ENCODE results near the gene TLE6. TPM values are rescaled to one million over a fixed set of nuclear protein-coding genes. Genes with fewer than 3 reads are reported as not detected.
"Not testable (repeated sequence)": the region's sequence is repeated elsewhere in the genome, so short reads cannot be mapped to it uniquely, and the experiment has no call there.

TLE6 gene
- 1 to 10 TPM; 2.6 to 3.5 TPM for total RNA-seq

DNA sequence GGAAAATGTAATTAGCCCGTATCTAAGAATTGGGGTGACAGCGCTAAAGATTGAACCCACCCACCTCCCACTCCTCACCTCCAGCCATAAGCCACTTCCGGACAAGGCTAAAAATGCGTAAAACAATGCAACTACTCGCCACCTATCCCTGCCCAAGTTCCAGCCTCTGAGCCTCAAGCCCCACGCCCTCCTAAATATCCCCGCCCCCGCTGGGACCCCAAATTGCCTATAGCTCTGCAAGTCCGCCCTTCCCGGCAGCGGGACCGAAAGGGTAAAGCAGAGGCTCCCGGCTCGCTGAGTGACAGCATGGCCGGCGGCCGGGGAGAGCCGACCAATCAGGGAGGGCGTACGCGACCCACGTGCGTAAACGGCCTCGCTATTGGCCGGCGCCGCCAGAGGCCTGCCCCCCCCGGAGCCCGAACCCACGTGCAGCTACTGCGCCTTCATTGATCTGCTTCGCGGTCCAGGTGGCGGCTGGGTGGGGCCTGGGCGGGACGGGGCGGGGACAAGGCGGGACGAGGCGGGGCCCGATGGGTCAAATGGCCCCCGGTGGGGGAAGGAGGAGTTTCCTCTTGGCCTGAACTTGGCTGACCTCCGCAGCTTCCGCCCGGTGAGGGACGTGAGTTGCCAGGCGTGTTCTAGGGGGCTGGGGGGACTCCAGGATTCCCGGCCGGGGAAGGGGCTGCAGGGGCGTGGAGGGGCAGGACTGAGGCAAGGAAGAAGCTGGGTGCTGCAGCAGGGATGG is at the start of gene TLE6:
TSS of gene TLE6 (plus strand) at position 564 of the 745 bp plus-strand sequence. CDS start 670 bp downstream, outside the sequence.
- Mint-ChIP-seq H3K27ac (peak within 1 kb of the TSS; percentile 63), H3K4me3 (peak within 1 kb of the TSS; percentile 77), H3K4me1 (peaks cover 14% of the 10 kb centered on the region), H3K36me3 (ENCODE audit: low read depth) (no peaks in the 10 kb centered on the region), H3K27me3 (peaks cover 4% of the 10 kb centered on the region), H3K9me3 (ENCODE audit: low read depth) (no peaks in the 10 kb centered on the region)
- CTCF ChIA-PET: interaction anchor here (0.6 to 2.8 kb wide), 6 partner anchors 14 to 133 kb away, joined by 3 to 15 read pairs (median 6); no protein-coding TSS in a partner anchor
- intact Hi-C loops (cut with DNase I, micrococcal nuclease): loop anchor here in 1 of 2 experiments (1.0 to 2.0 kb wide), 11 partner anchors 15 to 308 kb away; partner anchors contain the start of genes GNG7, NCLN, THOP1 and TLE5
- ATAC-seq (peak; percentile 100), DNase-seq (peak; percentile 98)
- POLR2A ChIA-PET: no interaction called here

DNA sequence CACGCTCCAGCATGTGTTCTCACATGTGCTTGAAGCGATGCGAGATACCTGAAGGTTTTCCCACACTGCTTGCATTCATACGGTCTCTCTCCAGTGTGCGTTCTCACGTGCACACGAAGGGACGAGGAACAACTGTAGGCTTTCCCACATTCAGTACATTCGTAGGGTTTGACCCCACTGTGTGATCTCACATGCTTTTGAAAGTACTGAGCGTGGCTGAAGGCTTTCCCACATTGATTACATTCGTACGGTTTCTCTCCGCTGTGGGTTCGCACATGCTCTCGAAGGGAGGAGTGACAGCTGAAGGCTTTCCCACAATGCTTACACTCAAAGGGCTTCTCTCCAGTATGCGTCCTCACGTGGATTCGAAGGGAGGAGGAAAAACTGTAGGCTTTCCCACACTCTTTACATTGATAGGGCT is 43.9 kb upstream of the TLE6 start:
- Mint-ChIP-seq H3K36me3 (ENCODE audit: low read depth) (peaks cover 65% of the 10 kb centered on the region), H3K4me1 (no peaks in the 10 kb centered on the region), H3K27me3 (no peaks in the 10 kb centered on the region), H3K27ac (no peak overlapping the region), H3K9me3 (ENCODE audit: low read depth) (peaks cover 25% of the 10 kb centered on the region), H3K4me3 (no peak overlapping the region)
- intact Hi-C loops (cut with DNase I, micrococcal nuclease): loop anchor here in 1 of 2 experiments (1.0 kb wide), 1 partner anchor 99 kb away; no protein-coding TSS in a partner anchor
- ChIA-PET CTCF (no interaction called here), POLR2A (no interaction called here)
- ATAC-seq (no peak), DNase-seq (no peak)

GRCh38 chr19:2935863-2936262 is 41.5 kb upstream of the TLE6 start:
- Mint-ChIP-seq H3K36me3 (ENCODE audit: low read depth) (peaks cover 68% of the 10 kb centered on the region), H3K9me3 (ENCODE audit: low read depth) (peaks cover 21% of the 10 kb centered on the region)
- DNase-seq; H3K27me3 Mint-ChIP-seq; H3K4me3 Mint-ChIP-seq; CTCF ChIA-PET; H3K4me1 Mint-ChIP-seq; ATAC-seq; H3K27ac Mint-ChIP-seq; POLR2A ChIA-PET; intact Hi-C loops (cut with DNase I, micrococcal nuclease): not testable (repeated sequence)

GRCh38 chr19:2942928-2943640 is 34.3 kb upstream of the TLE6 start:
- H3K36me3 Mint-ChIP-seq (ENCODE audit: low read depth): peaks cover 11% of the 10 kb centered on the region
- DNase-seq (no peak), ATAC-seq (no peak)
- H3K9me3 Mint-ChIP-seq (ENCODE audit: low read depth): no peaks in the 10 kb centered on the region
- H3K27me3 Mint-ChIP-seq: no peaks in the 10 kb centered on the region
- H3K4me3 Mint-ChIP-seq: peak overlapping the region; percentile 83
- H3K4me1 Mint-ChIP-seq: peaks cover 22% of the 10 kb centered on the region
- no peak overlapping the region for H3K27ac Mint-ChIP-seq
- intact Hi-C loops (cut with DNase I, micrococcal nuclease): loop anchor here in 1 of 2 experiments (5.0 kb wide), 1 partner anchor 41 kb away; the partner anchor contains the start of gene ZNF57
- ChIA-PET CTCF (interaction anchor here (0.6 to 1.1 kb wide), 2 partner anchors 35 to 201 kb away, joined by 3 read pairs; no protein-coding TSS in a partner anchor), POLR2A (no interaction called here)

DNA sequence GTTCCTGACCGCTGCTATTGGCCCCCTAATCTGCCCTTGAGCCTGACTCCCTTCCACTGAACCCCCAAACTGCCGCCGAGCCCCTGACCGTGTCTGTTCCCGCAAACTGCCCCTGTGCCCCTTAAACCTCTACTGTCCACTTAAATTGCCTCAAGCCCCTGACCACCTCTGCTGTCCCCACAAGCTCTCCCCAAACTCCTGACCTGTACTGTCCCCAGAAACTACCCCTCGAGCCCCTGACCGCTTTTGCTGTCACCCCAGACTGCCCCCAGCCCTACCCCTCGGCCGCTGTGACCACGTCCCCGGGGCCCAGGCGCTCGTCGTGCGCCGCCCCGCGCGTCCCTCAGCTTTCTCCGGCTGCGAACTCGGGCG is 33.0 kb upstream of the TLE6 start:
- DNase-seq: no peak
- Mint-ChIP-seq H3K27me3 (no peaks in the 10 kb centered on the region), H3K9me3 (ENCODE audit: low read depth) (no peaks in the 10 kb centered on the region), H3K27ac (no peak overlapping the region), H3K4me1 (peaks cover 29% of the 10 kb centered on the region), H3K4me3 (peak overlapping the region; percentile 83), H3K36me3 (ENCODE audit: low read depth) (peaks cover 6% of the 10 kb centered on the region)
- intact Hi-C loops (cut with DNase I, micrococcal nuclease): loop anchor here (2.0 to 5.0 kb wide), 2 partner anchors 42 to 56 kb away; partner anchors contain the start of gene ZNF57 (in 1 of the 2)
- POLR2A ChIA-PET: interaction anchor here (0.6 kb wide), 2 partner anchors 24 to 340 kb away, joined by 3 read pairs; no protein-coding TSS in a partner anchor
- CTCF ChIA-PET: no interaction called here
- no peak for ATAC-seq

DNA sequence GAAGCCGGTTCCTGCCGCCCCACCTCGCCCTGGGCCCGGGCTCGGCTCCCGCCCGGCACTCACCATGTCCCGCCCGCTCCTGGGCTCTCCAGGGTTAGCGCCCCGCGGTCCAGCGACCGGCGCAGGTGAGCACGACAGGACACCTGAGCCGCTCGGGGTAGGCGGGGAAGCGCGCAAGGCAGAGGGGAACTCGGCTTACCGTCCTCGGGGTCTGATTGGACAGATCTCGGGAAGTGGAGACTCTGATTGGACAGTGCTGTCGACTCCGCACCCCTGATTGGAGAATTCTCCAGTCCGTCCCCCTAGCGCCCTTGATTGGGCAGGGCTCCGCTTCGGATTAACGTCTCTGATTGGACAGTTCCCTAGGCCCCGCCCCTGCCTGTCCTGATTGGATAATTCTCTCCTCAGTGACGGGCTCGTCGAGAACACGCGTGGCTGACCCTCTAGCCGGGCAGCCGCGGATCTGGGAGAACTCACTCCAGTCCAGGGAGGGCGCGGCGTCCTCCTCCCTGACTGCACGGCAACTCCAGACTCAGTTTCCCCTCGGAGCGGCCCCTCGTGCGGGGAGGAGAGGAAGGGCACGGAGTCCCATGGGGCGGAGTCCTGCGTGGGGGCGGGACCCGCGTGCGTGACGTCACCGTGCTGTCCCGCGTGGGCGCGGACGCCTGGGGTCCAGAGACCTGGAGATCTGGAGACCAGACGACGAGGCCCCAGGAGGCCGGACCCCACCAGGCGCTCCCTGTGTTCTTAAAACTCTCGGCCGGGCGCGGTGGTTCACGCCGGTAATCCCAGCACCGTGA is 32.4 kb upstream of the TLE6 start, which contains the start of gene ZNF77:
TSS of gene ZNF77 (minus strand) at position 197 of the 800 bp plus-strand sequence. CDS start at position 66, 131 bp downstream.
- ATAC-seq (peak; percentile 100), DNase-seq (peak; percentile 99)
- ChIA-PET POLR2A (interaction anchor here (0.6 kb wide), 1 partner anchor 340 kb away, joined by 3 read pairs; no protein-coding TSS in a partner anchor), CTCF (no interaction called here)
- Mint-ChIP-seq H3K4me1 (peaks cover 34% of the 10 kb centered on the region), H3K9me3 (ENCODE audit: low read depth) (no peaks in the 10 kb centered on the region), H3K4me3 (peak within 1 kb of the TSS; percentile 83), H3K27ac (peak within 1 kb of the TSS; percentile 97), H3K27me3 (no peaks in the 10 kb centered on the region), H3K36me3 (ENCODE audit: low read depth) (peaks cover 5% of the 10 kb centered on the region)
- intact Hi-C loops (cut with DNase I, micrococcal nuclease): loop anchor here (1.0 to 5.0 kb wide), 8 partner anchors 32 to 240 kb away; partner anchors contain the start of genes ZNF57 (in 2 of the 2), NCLN (in 1 of the 2), THOP1 (in 1 of the 2) and TLE6 (in 1 of the 2)

DNA sequence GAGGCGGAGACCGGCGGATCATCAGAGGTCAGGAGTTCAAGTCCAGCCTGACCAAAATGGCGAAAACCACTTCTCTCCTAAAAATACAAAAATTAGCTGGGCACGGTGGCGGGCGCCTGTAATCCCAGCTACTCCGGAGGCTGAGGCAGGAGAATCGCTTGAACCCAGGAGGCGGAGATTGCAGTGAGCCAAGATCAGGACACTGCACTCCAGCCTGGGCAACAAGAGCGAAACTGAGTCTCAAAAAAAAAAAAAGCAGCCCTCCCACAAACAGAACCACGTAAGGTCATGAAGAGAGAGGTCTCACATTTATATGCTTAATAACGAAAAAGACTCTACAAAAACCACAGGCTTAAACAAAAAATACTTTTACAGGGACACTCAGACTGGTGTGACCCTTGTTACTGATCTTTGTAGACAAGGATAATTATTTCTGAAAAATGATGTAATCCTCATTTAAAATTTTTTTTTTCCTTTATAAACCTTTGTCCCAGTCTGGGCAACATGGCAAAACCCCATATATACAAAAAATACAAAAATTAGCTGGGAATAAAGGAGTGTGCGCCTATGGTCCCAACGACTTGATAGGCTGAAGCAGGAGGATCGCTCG is 31.7 kb upstream of the TLE6 start:
- ChIA-PET POLR2A (no interaction called here), CTCF (no interaction called here)
- H3K27me3 Mint-ChIP-seq: no peaks in the 10 kb centered on the region
- peaks cover 4% of the 10 kb centered on the region for H3K36me3 Mint-ChIP-seq (ENCODE audit: low read depth)
- ATAC-seq (no peak), DNase-seq (no peak)
- intact Hi-C loops (cut with DNase I, micrococcal nuclease): loop anchor here in 1 of 2 experiments (1.0 to 2.0 kb wide), 7 partner anchors 32 to 240 kb away; partner anchors contain the start of genes NCLN, THOP1, TLE6 and ZNF555
- H3K4me1 Mint-ChIP-seq: peaks cover 34% of the 10 kb centered on the region
- H3K27ac Mint-ChIP-seq: peak overlapping the region; percentile 97
- no peaks in the 10 kb centered on the region for H3K9me3 Mint-ChIP-seq (ENCODE audit: low read depth)
- peak overlapping the region; percentile 83 for H3K4me3 Mint-ChIP-seq

DNA sequence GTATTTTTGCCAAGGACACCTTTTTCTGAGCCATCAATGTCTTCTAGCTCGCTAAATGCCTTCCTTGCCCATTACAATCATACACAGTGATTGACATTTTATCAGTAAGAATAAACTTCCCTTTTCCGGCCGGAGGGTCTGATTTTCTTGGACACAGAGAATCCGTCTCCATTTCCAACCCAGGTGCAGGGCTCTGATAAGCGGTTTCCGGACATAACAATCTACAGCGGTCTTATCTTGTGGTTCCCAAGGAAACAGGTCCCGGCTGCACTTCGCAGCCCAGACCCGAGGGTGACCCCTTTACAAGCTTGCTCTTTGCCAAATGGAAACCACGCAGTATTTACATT is 27.5 kb upstream of the TLE6 start:
- Mint-ChIP-seq H3K27ac (peak overlapping the region; percentile 95), H3K27me3 (no peaks in the 10 kb centered on the region), H3K4me1 (peaks cover 15% of the 10 kb centered on the region), H3K4me3 (peak overlapping the region; percentile 95), H3K36me3 (ENCODE audit: low read depth) (peaks cover 2% of the 10 kb centered on the region), H3K9me3 (ENCODE audit: low read depth) (no peaks in the 10 kb centered on the region)
- DNase-seq (no peak), ATAC-seq (peak; percentile 2)
- intact Hi-C loops (cut with DNase I, micrococcal nuclease): loop anchor here (1.0 to 5.0 kb wide), 16 partner anchors 27 to 811 kb away; partner anchors contain the start of genes NCLN (in 2 of the 2), APBA3 (in 1 of the 2), FZR1 (in 1 of the 2) and GNA11 (in 1 of the 2)
- ChIA-PET CTCF (interaction anchor here (0.5 to 3.6 kb wide), 44 partner anchors 10 to 1819 kb away, joined by 3 to 24 read pairs (median 4); partner anchors contain the start of genes GNG7, TLE6, ZNF555 and ZNF57), POLR2A (interaction anchor here (0.6 to 1.2 kb wide), 5 partner anchors 9 to 109 kb away, joined by 3 to 11 read pairs (median 7); partner anchors contain the start of genes ZNF555 and ZNF57)

DNA sequence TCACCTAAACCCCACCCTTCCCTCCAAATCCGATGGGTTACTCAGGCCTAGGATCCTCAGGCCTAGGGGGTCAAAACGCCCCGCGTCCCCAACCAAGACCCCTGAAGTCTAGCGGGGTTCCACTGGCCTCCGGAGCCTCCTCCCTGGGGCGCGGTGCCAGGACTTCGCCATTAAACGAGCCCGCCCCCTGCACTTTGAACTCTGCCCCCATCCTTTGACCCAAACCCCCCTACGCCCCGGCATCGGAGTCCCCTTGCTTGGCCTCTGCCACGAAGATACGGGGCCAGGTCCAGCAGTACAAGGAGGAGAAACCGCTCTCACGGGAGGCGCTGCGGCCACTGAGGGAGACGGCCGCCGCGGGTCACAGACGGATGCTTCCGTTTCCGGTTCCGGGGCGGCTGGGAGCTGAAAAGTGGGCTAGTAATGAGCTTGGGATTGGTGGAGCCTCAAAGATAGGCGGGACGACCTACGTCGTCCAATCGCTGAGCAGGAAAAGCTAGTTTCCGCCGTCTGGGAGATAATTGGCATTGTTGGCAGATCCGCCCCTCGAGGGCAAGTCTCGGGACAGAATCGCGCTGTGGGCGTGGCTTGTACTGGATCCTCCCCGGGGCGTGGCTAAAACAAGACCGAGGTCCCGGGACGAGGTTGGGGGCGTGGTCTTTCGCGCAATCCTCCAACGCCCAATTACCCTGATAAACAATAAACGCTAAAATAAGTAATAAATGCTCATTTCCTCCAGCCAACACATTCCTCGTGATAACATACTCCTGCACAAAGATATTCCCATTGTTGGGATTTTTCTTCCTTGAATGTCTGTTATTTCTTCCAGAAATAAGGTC is 26.9 kb upstream of the TLE6 start:
- Mint-ChIP-seq H3K27ac (peak overlapping the region; percentile 95), H3K36me3 (ENCODE audit: low read depth) (peaks cover 2% of the 10 kb centered on the region), H3K4me1 (peaks cover 14% of the 10 kb centered on the region), H3K4me3 (peak overlapping the region; percentile 95), H3K27me3 (no peaks in the 10 kb centered on the region), H3K9me3 (ENCODE audit: low read depth) (no peaks in the 10 kb centered on the region)
- ChIA-PET POLR2A (interaction anchor here (0.5 to 1.2 kb wide), 8 partner anchors 9 to 1040 kb away, joined by 3 to 11 read pairs (median 4); partner anchors contain the start of genes ZNF555 and ZNF57), CTCF (interaction anchor here (0.5 to 3.6 kb wide), 55 partner anchors 9 to 1818 kb away, joined by 3 to 24 read pairs (median 4); partner anchors contain the start of genes GNG7, MRPL54, NCLN and TLE6)
- peak; percentile 99 for ATAC-seq
- intact Hi-C loops (cut with DNase I, micrococcal nuclease): loop anchor here (1.0 to 5.0 kb wide), 17 partner anchors 27 to 811 kb away; partner anchors contain the start of genes NCLN (in 2 of the 2), APBA3 (in 1 of the 2), FZR1 (in 1 of the 2) and GNA11 (in 1 of the 2)
- DNase-seq: peak; percentile 100
